HEK293 (cell line): ENCODE measurements around the gene KMO.

Experiments used
- GLI4 ChIP-seq: fragments of 450-650 bp; formaldehyde crosslinking; IDR thresholded peaks from 2 replicates; pipeline ENCODE4 v1.5.1; 2016; ENCODE audit warnings: missing biosample characterization, missing genetic modification characterization
- GLIS1 ChIP-seq: fragments of 450-650 bp; formaldehyde crosslinking; IDR thresholded peaks from 2 replicates; pipeline ENCODE4 v1.5.1; 2016; ENCODE audit warnings: missing biosample characterization, missing genetic modification characterization
- KLF16 ChIP-seq: fragments of 450-650 bp; formaldehyde crosslinking; IDR thresholded peaks from 2 replicates; pipeline ENCODE4 v1.5.1; 2017; ENCODE audit warnings: missing biosample characterization, missing genetic modification characterization
- KLF8 ChIP-seq: fragments of 450-650 bp; formaldehyde crosslinking; IDR thresholded peaks from 2 replicates; pipeline ENCODE4 v1.5.1; 2016; ENCODE audit warnings: missing biosample characterization, missing genetic modification characterization
- KLF9 ChIP-seq: fragments of 450-650 bp; formaldehyde crosslinking; IDR thresholded peaks from 2 replicates; pipeline ENCODE4 v1.5.1; 2016; ENCODE audit warnings: missing biosample characterization, missing genetic modification characterization, low read depth
- MEIS1 ChIP-seq: sonication (generic); formaldehyde crosslinking; IDR thresholded peaks from 2 replicates; pipeline ENCODE4 v1.8.1; 2022; ENCODE audit warnings: missing genetic modification reagents, mild to moderate bottlenecking, borderline replicate concordance
- SETDB1 ChIP-seq: IDR thresholded peaks from one replicate; pipeline ENCODE4 v1.6.1; 2017; ENCODE audit warnings: mild to moderate bottlenecking, low read length, moderate library complexity, mixed read lengths; ENCODE audit not compliant: insufficient read length
- ZBTB17 ChIP-seq: fragments of 450-650 bp; formaldehyde crosslinking; IDR thresholded peaks from 2 replicates; pipeline ENCODE4 v1.5.1; 2016; ENCODE audit warnings: missing biosample characterization, missing genetic modification characterization
- ZIC2 ChIP-seq: fragments of 450-650 bp; formaldehyde crosslinking; IDR thresholded peaks from 2 replicates; pipeline ENCODE4 v1.5.1; 2016; ENCODE audit warnings: missing biosample characterization, missing genetic modification characterization
- ZNF223 ChIP-seq: fragments of 450-650 bp; formaldehyde crosslinking; IDR thresholded peaks from 2 replicates; pipeline ENCODE4 v1.5.1; 2016; ENCODE audit warnings: missing biosample characterization, missing genetic modification characterization
- ZNF341 ChIP-seq: fragments of 450-650 bp; formaldehyde crosslinking; IDR thresholded peaks from 2 replicates; pipeline ENCODE4; 2016; ENCODE audit warnings: low read depth, missing biosample characterization, missing genetic modification characterization
- ZNF391 ChIP-seq: fragments of 450-650 bp; formaldehyde crosslinking; IDR thresholded peaks from 2 replicates; pipeline ENCODE4 v1.5.1; 2016; ENCODE audit warnings: low read depth, missing biosample characterization, missing genetic modification characterization, borderline replicate concordance
- ZNF501 ChIP-seq: fragments of 450-650 bp; formaldehyde crosslinking; IDR thresholded peaks from 2 replicates; pipeline ENCODE4 v1.5.1; 2016; ENCODE audit warnings: missing biosample characterization, missing genetic modification characterization
- ZNF561 ChIP-seq: fragments of 450-650 bp; IDR thresholded peaks from 2 replicates; pipeline ENCODE4 v1.5.1; 2018; ENCODE audit warnings: missing biosample characterization, missing genetic modification characterization, borderline replicate concordance
- ZNF610 ChIP-seq: fragments of 450-650 bp; formaldehyde crosslinking; IDR thresholded peaks from 2 replicates; pipeline ENCODE4 v1.5.1; 2016; ENCODE audit warnings: missing biosample characterization, missing genetic modification characterization, borderline replicate concordance
- ZNF654 ChIP-seq: fragments of 450-650 bp; formaldehyde crosslinking; IDR thresholded peaks from 2 replicates; pipeline ENCODE4 v1.5.1; 2016; ENCODE audit warnings: low read depth, missing biosample characterization, missing genetic modification characterization
- ZNF76 ChIP-seq: fragments of 450-650 bp; formaldehyde crosslinking; IDR thresholded peaks from 2 replicates; pipeline ENCODE4; 2016; ENCODE audit warnings: low read depth, missing biosample characterization, missing genetic modification characterization, borderline replicate concordance
- TF ChIP-seq, protein P1 (sequence below): fragments of 450-650 bp; formaldehyde crosslinking; IDR thresholded peaks from 2 replicates; pipeline ENCODE4 v1.5.1; 2017; ENCODE audit warnings: missing biosample characterization, missing genetic modification characterization
- TF ChIP-seq, protein P2 (sequence below): fragments of 450-650 bp; formaldehyde crosslinking; IDR thresholded peaks from 2 replicates; pipeline ENCODE4 v1.5.1; 2016; ENCODE audit warnings: missing biosample characterization, missing genetic modification characterization
- TF ChIP-seq, protein P3 (sequence below): fragments of 450-650 bp; formaldehyde crosslinking; IDR thresholded peaks from 2 replicates; pipeline ENCODE4 v1.5.1; 2016; ENCODE audit warnings: missing biosample characterization, missing genetic modification characterization
- TF ChIP-seq, protein P4 (sequence below): fragments of 450-650 bp; formaldehyde crosslinking; IDR thresholded peaks from 2 replicates; pipeline ENCODE4 v1.5.1; 2016; ENCODE audit warnings: missing biosample characterization, missing genetic modification characterization, borderline replicate concordance

The KMO gene

DNA sequence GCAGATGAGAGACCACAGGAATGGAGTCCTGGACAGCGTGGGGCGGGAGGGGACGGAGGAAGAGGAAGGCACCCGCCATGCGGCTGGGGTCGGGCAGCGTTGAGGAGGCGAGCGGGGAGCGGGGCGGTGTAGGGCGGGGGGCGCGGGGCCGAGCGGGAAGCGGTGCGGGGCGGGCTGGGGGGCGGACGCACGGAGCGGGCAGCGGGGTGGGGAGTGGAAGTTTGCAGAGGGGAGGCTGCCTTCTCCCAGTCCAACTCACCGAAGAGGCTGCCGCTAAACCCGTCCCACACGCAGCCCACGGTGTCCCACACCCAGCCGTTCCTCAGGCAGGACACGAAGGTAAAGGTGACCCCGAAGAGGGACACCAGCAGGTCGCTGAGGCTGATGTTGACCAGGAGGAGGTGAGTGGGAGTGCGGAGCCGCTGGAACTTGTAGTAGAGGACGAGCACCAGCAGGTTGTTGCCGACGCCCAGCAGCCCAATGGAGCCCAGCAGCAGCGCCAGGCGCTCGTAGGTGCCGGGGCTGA is 107.5 kb downstream of the KMO start (continued):
- TF ChIP-seq, protein P1, sequence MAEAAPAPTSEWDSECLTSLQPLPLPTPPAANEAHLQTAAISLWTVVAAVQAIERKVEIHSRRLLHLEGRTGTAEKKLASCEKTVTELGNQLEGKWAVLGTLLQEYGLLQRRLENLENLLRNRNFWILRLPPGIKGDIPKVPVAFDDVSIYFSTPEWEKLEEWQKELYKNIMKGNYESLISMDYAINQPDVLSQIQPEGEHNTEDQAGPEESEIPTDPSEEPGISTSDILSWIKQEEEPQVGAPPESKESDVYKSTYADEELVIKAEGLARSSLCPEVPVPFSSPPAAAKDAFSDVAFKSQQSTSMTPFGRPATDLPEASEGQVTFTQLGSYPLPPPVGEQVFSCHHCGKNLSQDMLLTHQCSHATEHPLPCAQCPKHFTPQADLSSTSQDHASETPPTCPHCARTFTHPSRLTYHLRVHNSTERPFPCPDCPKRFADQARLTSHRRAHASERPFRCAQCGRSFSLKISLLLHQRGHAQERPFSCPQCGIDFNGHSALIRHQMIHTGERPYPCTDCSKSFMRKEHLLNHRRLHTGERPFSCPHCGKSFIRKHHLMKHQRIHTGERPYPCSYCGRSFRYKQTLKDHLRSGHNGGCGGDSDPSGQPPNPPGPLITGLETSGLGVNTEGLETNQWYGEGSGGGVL (tag by site-specific recombination), result peak; percentile 51
- TF ChIP-seq ZNF561 (peak; percentile 23; the same call in 1 of the 2 replicates), ZNF610 (tag by site-specific recombination) (peak; percentile 44; the same call in 1 of the 2 replicates), GLI4 (tag by site-specific recombination) (peak; percentile 56; the same call in 1 of the 2 replicates), GLIS1 (tag by site-specific recombination) (peak; percentile 84; the same call in 1 of the 2 replicates), ZNF391 (no peak), ZIC2 (tag by site-specific recombination) (0 out of 2 replicates have a peak, but pooled peaks have one; percentile 6), ZNF501 (tag by site-specific recombination) (peak; percentile 44; the same call in 1 of the 2 replicates), ZNF654 (tag by site-specific recombination) (no peak), MEIS1 (CRISPR knock-in tag) (no peak), KLF9 (tag by site-specific recombination) (no peak), KLF8 (tag by site-specific recombination) (peak; percentile 57; the same call in 1 of the 2 replicates), KLF16 (tag by site-specific recombination) (peak; percentile 64; the same call in 1 of the 2 replicates), ZNF76 (tag by site-specific recombination) (peak; percentile 60), ZNF341 (tag by site-specific recombination) (peak; percentile 25; the same call in 1 of the 2 replicates), SETDB1 (no peak), ZBTB17 (tag by site-specific recombination) (no peak), ZNF223 (tag by site-specific recombination) (no peak)
- TF ChIP-seq, protein P2, sequence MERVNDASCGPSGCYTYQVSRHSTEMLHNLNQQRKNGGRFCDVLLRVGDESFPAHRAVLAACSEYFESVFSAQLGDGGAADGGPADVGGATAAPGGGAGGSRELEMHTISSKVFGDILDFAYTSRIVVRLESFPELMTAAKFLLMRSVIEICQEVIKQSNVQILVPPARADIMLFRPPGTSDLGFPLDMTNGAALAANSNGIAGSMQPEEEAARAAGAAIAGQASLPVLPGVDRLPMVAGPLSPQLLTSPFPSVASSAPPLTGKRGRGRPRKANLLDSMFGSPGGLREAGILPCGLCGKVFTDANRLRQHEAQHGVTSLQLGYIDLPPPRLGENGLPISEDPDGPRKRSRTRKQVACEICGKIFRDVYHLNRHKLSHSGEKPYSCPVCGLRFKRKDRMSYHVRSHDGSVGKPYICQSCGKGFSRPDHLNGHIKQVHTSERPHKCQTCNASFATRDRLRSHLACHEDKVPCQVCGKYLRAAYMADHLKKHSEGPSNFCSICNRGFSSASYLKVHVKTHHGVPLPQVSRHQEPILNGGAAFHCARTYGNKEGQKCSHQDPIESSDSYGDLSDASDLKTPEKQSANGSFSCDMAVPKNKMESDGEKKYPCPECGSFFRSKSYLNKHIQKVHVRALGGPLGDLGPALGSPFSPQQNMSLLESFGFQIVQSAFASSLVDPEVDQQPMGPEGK (tag by site-specific recombination), result peak; percentile 25; the same call in 1 of the 2 replicates
- TF ChIP-seq, protein P3, sequence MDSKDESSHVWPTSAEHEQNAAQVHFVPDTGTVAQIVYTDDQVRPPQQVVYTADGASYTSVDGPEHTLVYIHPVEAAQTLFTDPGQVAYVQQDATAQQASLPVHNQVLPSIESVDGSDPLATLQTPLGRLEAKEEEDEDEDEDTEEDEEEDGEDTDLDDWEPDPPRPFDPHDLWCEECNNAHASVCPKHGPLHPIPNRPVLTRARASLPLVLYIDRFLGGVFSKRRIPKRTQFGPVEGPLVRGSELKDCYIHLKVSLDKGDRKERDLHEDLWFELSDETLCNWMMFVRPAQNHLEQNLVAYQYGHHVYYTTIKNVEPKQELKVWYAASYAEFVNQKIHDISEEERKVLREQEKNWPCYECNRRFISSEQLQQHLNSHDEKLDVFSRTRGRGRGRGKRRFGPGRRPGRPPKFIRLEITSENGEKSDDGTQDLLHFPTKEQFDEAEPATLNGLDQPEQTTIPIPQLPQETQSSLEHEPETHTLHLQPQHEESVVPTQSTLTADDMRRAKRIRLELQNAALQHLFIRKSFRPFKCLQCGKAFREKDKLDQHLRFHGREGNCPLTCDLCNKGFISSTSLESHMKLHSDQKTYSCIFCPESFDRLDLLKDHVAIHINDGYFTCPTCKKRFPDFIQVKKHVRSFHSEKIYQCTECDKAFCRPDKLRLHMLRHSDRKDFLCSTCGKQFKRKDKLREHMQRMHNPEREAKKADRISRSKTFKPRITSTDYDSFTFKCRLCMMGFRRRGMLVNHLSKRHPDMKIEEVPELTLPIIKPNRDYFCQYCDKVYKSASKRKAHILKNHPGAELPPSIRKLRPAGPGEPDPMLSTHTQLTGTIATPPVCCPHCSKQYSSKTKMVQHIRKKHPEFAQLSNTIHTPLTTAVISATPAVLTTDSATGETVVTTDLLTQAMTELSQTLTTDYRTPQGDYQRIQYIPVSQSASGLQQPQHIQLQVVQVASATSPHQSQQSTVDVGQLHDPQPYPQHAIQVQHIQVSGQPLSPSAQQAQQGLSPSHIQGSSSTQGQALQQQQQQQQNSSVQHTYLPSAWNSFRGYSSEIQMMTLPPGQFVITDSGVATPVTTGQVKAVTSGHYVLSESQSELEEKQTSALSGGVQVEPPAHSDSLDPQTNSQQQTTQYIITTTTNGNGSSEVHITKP (tag by site-specific recombination), result no peak
- TF ChIP-seq, protein P4, sequence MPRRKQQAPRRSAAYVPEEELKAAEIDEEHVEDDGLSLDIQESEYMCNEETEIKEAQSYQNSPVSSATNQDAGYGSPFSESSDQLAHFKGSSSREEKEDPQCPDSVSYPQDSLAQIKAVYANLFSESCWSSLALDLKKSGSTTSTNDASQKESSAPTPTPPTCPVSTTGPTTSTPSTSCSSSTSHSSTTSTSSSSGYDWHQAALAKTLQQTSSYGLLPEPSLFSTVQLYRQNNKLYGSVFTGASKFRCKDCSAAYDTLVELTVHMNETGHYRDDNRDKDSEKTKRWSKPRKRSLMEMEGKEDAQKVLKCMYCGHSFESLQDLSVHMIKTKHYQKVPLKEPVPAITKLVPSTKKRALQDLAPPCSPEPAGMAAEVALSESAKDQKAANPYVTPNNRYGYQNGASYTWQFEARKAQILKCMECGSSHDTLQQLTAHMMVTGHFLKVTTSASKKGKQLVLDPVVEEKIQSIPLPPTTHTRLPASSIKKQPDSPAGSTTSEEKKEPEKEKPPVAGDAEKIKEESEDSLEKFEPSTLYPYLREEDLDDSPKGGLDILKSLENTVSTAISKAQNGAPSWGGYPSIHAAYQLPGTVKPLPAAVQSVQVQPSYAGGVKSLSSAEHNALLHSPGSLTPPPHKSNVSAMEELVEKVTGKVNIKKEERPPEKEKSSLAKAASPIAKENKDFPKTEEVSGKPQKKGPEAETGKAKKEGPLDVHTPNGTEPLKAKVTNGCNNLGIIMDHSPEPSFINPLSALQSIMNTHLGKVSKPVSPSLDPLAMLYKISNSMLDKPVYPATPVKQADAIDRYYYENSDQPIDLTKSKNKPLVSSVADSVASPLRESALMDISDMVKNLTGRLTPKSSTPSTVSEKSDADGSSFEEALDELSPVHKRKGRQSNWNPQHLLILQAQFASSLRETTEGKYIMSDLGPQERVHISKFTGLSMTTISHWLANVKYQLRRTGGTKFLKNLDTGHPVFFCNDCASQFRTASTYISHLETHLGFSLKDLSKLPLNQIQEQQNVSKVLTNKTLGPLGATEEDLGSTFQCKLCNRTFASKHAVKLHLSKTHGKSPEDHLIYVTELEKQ (tag by site-specific recombination), result no peak
